ENCODE results near the gene NR2C1. TPM values are rescaled to one million over a fixed set of nuclear protein-coding genes. Genes with fewer than 3 reads are reported as not detected.
A peak's percentile ranks its signal among the peaks of the same experiment; 100 is the strongest.

NR2C1 gene
- total RNA-seq, 1 experiment from 2014 or later, result 33.7 TPM

GRCh38 chr12:95118138-95118787 lies 44.8 kb upstream of the NR2C1 start:
- ATAC-seq (peak; percentile 25; the same call in 1 of the 2 replicates), DNase-seq (ENCODE audit: low read depth, low spot score) (no peak)
- H3K27ac ChIP-seq (ENCODE audit: low read depth, low read length), result no peak overlapping the region
- H4K20me1 ChIP-seq (ENCODE audit: insufficient read depth), result no peaks in the 10 kb centered on the region
- no peaks in the 10 kb centered on the region for H3K79me2 ChIP-seq (ENCODE audit: insufficient read depth, low read length)
- no peak overlapping the region for H3K4me3 ChIP-seq (replicated peaks in 1 of 2; ENCODE audit: low read depth in 1 of 2, low read length in 2 of 2)
- intact Hi-C loops (cut with micrococcal nuclease), result loop anchor here (5.0 to 10.0 kb wide), 2 partner anchors 84 to 573 kb away; no protein-coding TSS in a partner anchor
- BruUV-seq (replicated peaks), result no TSS peak
- POLR2A ChIA-PET, result interaction anchor here (1.5 kb wide), 1 partner anchor 99 kb away, joined by 5 read pairs; the partner anchor contains the start of genes FGD6 and VEZT
- H3K36me3 ChIP-seq (ENCODE audit: control insufficient read depth in 1 of 2, insufficient read depth in 2 of 2, low read length in 2 of 2), result no peaks in the 10 kb centered on the region
- peak overlapping the region; percentile 15; the same call in 1 of the 2 replicates for H3K9ac ChIP-seq (ENCODE audit: low read length)
- peak overlapping the region; percentile 56 for H3K4me2 ChIP-seq (ENCODE audit: low read length)
- no peak overlapping the region for H2AFZ ChIP-seq (ENCODE audit: low read depth, low read length, poor library complexity, severe bottlenecking)
- no peaks in the 10 kb centered on the region for H3K9me3 ChIP-seq (ENCODE audit: control insufficient read depth in 1 of 2, insufficient read depth in 1 of 2, low read depth in 1 of 2, low read length in 2 of 2)
- no peaks in the 10 kb centered on the region for H3K27me3 ChIP-seq (ENCODE audit: insufficient read depth, low read length)
- H3K9me2 ChIP-seq (ENCODE audit: insufficient read depth), result no peaks in the 10 kb centered on the region
- RAD21 ChIA-PET (ENCODE audit: low non-redundant PET in 1 of 2, low total read pairs in 2 of 2, uncharacterized antibody in 2 of 2, unreplicated experiment in 2 of 2), result interaction anchor here in 1 of 2 experiments (1.5 to 1.8 kb wide), 3 partner anchors 99 to 416 kb away, joined by 11 to 19 read pairs (median 12); partner anchors contain the start of genes FGD6 and VEZT
- CTCF ChIA-PET, result interaction anchor here (1.6 to 2.5 kb wide), 6 partner anchors 9 to 416 kb away, joined by 4 to 38 read pairs (median 10); partner anchors contain the start of genes FGD6 and VEZT
- H3K4me1 ChIP-seq (ENCODE audit: control insufficient read depth in 1 of 2, insufficient read depth in 2 of 2, low read length in 2 of 2), result peaks cover 9 to 49% of the 10 kb centered on the region in 2 experiments
- no peak for TF ChIP-seq CTCF (IDR thresholded peaks at IDR 0.05 in 2 of 3, conservative IDR thresholded peaks at IDR 0.05 in 1 of 3; ENCODE audit: borderline replicate concordance in 1 of 3, insufficient read depth in 1 of 3, low read depth in 2 of 3, low read length in 2 of 3)
- no peak for TF ChIP-seq TCF7L2 (IDR thresholded peaks at IDR 0.05; ENCODE audit: borderline replicate concordance, extremely low read depth, insufficient read depth, insufficient read length)
- TF ChIP-seq, protein P1, sequence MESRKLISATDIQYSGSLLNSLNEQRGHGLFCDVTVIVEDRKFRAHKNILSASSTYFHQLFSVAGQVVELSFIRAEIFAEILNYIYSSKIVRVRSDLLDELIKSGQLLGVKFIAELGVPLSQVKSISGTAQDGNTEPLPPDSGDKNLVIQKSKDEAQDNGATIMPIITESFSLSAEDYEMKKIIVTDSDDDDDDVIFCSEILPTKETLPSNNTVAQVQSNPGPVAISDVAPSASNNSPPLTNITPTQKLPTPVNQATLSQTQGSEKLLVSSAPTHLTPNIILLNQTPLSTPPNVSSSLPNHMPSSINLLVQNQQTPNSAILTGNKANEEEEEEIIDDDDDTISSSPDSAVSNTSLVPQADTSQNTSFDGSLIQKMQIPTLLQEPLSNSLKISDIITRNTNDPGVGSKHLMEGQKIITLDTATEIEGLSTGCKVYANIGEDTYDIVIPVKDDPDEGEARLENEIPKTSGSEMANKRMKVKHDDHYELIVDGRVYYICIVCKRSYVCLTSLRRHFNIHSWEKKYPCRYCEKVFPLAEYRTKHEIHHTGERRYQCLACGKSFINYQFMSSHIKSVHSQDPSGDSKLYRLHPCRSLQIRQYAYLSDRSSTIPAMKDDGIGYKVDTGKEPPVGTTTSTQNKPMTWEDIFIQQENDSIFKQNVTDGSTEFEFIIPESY (IDR thresholded peaks at IDR 0.05; ENCODE audit: extremely low read depth, insufficient replicate concordance, low read length), result no peak
- no peak for TF ChIP-seq SIN3A (IDR thresholded peaks at IDR 0.05; ENCODE audit: low read depth)
- no peak for TF ChIP-seq EZH2phosphoT487 (IDR thresholded peaks at IDR 0.05; ENCODE audit: borderline replicate concordance)
- TF ChIP-seq, protein P2, sequence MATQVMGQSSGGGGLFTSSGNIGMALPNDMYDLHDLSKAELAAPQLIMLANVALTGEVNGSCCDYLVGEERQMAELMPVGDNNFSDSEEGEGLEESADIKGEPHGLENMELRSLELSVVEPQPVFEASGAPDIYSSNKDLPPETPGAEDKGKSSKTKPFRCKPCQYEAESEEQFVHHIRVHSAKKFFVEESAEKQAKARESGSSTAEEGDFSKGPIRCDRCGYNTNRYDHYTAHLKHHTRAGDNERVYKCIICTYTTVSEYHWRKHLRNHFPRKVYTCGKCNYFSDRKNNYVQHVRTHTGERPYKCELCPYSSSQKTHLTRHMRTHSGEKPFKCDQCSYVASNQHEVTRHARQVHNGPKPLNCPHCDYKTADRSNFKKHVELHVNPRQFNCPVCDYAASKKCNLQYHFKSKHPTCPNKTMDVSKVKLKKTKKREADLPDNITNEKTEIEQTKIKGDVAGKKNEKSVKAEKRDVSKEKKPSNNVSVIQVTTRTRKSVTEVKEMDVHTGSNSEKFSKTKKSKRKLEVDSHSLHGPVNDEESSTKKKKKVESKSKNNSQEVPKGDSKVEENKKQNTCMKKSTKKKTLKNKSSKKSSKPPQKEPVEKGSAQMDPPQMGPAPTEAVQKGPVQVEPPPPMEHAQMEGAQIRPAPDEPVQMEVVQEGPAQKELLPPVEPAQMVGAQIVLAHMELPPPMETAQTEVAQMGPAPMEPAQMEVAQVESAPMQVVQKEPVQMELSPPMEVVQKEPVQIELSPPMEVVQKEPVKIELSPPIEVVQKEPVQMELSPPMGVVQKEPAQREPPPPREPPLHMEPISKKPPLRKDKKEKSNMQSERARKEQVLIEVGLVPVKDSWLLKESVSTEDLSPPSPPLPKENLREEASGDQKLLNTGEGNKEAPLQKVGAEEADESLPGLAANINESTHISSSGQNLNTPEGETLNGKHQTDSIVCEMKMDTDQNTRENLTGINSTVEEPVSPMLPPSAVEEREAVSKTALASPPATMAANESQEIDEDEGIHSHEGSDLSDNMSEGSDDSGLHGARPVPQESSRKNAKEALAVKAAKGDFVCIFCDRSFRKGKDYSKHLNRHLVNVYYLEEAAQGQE (IDR thresholded peaks at IDR 0.05; ENCODE audit: low read depth), result no peak
- no peak for TF ChIP-seq EGR1 (IDR thresholded peaks at IDR 0.05; ENCODE audit: low read depth)
- no peak for TF ChIP-seq JUND (IDR thresholded peaks at IDR 0.05)
- TF ChIP-seq POLR2A (IDR thresholded peaks at IDR 0.05; ENCODE audit: borderline replicate concordance, extremely low read depth, insufficient read depth, insufficient read length), result no peak
- no peak for TF ChIP-seq EZH2 (IDR thresholded peaks at IDR 0.05)
- TF ChIP-seq SP1 (IDR thresholded peaks at IDR 0.05; ENCODE audit: low read depth), result peak; percentile 43; the same call in 1 of the 2 replicates
- TF ChIP-seq FOSL1 (IDR thresholded peaks at IDR 0.05; ENCODE audit: low read depth), result peak; percentile 52
- no peak for TF ChIP-seq YY1 (IDR thresholded peaks at IDR 0.05; ENCODE audit: extremely low read depth, insufficient replicate concordance, low read depth, low read length)
- no peak for TF ChIP-seq SRF (IDR thresholded peaks at IDR 0.05; ENCODE audit: low read depth)
- TF ChIP-seq ELF1 (IDR thresholded peaks at IDR 0.05; ENCODE audit: borderline replicate concordance, low read depth), result no peak
- TF ChIP-seq CBX3 (IDR thresholded peaks at IDR 0.05; ENCODE audit: low read depth), result no peak
- TF ChIP-seq ZNF274 (IDR thresholded peaks at IDR 0.05; ENCODE audit: low read depth, low read length), result no peak
- TF ChIP-seq ZFX (IDR thresholded peaks at IDR 0.05), result no peak
- no peak for TF ChIP-seq POLR2AphosphoS5 (IDR thresholded peaks at IDR 0.05; ENCODE audit: low read depth, low read length)
- 0 out of 2 replicates have a peak, but pooled peaks have one; percentile 18 for TF ChIP-seq RAD21 (IDR thresholded peaks at IDR 0.05; ENCODE audit: low read depth)
